IMR-90 (cell line): ENCODE measurements around the gene CRYGN. TPM values are rescaled to one million over a fixed set of nuclear protein-coding genes. Genes with fewer than 3 reads are reported as not detected.

ENCODE experiments used
- ATAC-seq: fragments of 200-7000 bp; cut with Tn5 transposase; 2 replicates; pipeline ENCODE4 v1.9.1; 2020; ENCODE audit warnings: low read depth, mild to moderate bottlenecking, moderate library complexity
- BruUV-seq: library from RNA; stranded (reverse); fragments of 400-500 nt; replicated peaks from 2 replicates; lab custom pipeline; 2021; lab: Mats Ljungman, UMichigan
- CTCF ChIA-PET: fragments of 300-600 bp; formaldehyde crosslinking; extraction: SDS; loops from one replicate; lab custom pipeline; 2021; ENCODE audit warnings: antibody characterized with exemption; lab: Yijun Ruan, JAX
- POLR2A ChIA-PET: fragments of 300-600 bp; sonication (Branson Sonifier 250); formaldehyde crosslinking; loops from one replicate; lab custom pipeline; 2022; ENCODE audit warnings: antibody characterized with exemption; ENCODE audit not compliant: unreplicated experiment; lab: Charles Lee
- DNase-seq: peaks from one replicate; pipeline ENCODE4 v3.0.0; 2013
- H2AFZ ChIP-seq: replicated peaks from 2 replicates; pipeline ENCODE3; 2013; ENCODE audit warnings: low read length, mild to moderate bottlenecking; ENCODE audit not compliant: poor library complexity
- H2AK5ac ChIP-seq: 2 replicates; pipeline ENCODE4 v1.6.1; 2013; ENCODE audit warnings: low read depth, low read length, inconsistent platforms
- H2AK9ac ChIP-seq: replicated peaks from 2 replicates; pipeline ENCODE3; 2013; ENCODE audit warnings: mild to moderate bottlenecking, low read depth, low read length, moderate library complexity; ENCODE audit not compliant: poor library complexity
- H2BK120ac ChIP-seq: 2 replicates; pipeline ENCODE4 v1.6.1; 2013; ENCODE audit warnings: low read depth, low read length, inconsistent platforms
- H2BK15ac ChIP-seq: 3 replicates; pipeline ENCODE4 v1.6.1; 2013; ENCODE audit warnings: low read depth, low read length, inconsistent platforms
- H2BK20ac ChIP-seq: 2 replicates; pipeline ENCODE4 v1.6.1; 2013; ENCODE audit warnings: low read depth, mild to moderate bottlenecking, inconsistent platforms, low read length, moderate library complexity
- H2BK5ac ChIP-seq: 2 replicates; pipeline ENCODE4 v1.6.1; 2013; ENCODE audit warnings: mild to moderate bottlenecking, low read depth, low read length, inconsistent platforms; ENCODE audit not compliant: poor library complexity, severe bottlenecking
- H3K14ac ChIP-seq: replicated peaks from 2 replicates; pipeline ENCODE4 v1.6.1; 2013; ENCODE audit warnings: low read depth, low read length, inconsistent platforms
- H3K18ac ChIP-seq: 2 replicates; pipeline ENCODE4 v1.6.1; 2013; ENCODE audit warnings: low read depth, low read length, control low read depth
- H3K23ac ChIP-seq: 2 replicates; pipeline ENCODE4 v1.6.1; 2013; ENCODE audit warnings: low read depth, low read length, inconsistent platforms
- H3K27ac ChIP-seq: 2 replicates; pipeline ENCODE4 v1.5.1; 2013; ENCODE audit warnings: mild to moderate bottlenecking, control low read depth, low read length; ENCODE audit not compliant: insufficient read depth
- H3K27me3 ChIP-seq: 2 replicates; pipeline ENCODE4 v1.6.1; 2013; ENCODE audit warnings: low read length; ENCODE audit not compliant: control insufficient read depth, insufficient read depth
- H3K36me3 ChIP-seq: 2 replicates; pipeline ENCODE4 v1.6.1; 2013; ENCODE audit warnings: low read length, mixed read lengths; ENCODE audit not compliant: control insufficient read depth, insufficient read depth
- H3K4ac ChIP-seq: 2 replicates; pipeline ENCODE4 v1.6.1; 2013; ENCODE audit warnings: low read depth, low read length, inconsistent platforms
- H3K4me1 ChIP-seq: 2 replicates; pipeline ENCODE4 v1.6.1; 2013; ENCODE audit warnings: low read length, mixed read lengths; ENCODE audit not compliant: control insufficient read depth, insufficient read depth
- H3K4me2 ChIP-seq: 2 replicates; pipeline ENCODE4 v1.6.1; 2013; ENCODE audit warnings: low read depth, mild to moderate bottlenecking, control low read depth, low read length, moderate library complexity
- H3K4me3 ChIP-seq: 2 replicates; pipeline ENCODE4 v1.5.1; 2013; ENCODE audit warnings: low read depth, mild to moderate bottlenecking, control low read depth, low read length, moderate library complexity; ENCODE audit not compliant: insufficient read depth
- H3K56ac ChIP-seq: 2 replicates; pipeline ENCODE4 v1.6.1; 2013; ENCODE audit warnings: low read length, inconsistent platforms; ENCODE audit not compliant: insufficient read depth; ENCODE audit errors: extremely low read depth
- H3K79me1 ChIP-seq, 2 experiments: 2 replicates each; pipeline ENCODE4 v1.6.1; 2013; ENCODE audit warnings: low read length in 2 of 2, inconsistent platforms in 1 of 2, low read depth in 1 of 2
- H3K9ac ChIP-seq: 2 replicates; pipeline ENCODE4 v1.6.1; 2013; ENCODE audit warnings: low read depth, low read length, control low read depth
- H3K9me1 ChIP-seq: 2 replicates; pipeline ENCODE4 v1.6.1; 2013; ENCODE audit warnings: low read length, inconsistent platforms; ENCODE audit not compliant: insufficient read depth
- H3K9me3 ChIP-seq: 2 replicates; pipeline ENCODE4 v1.6.1; 2013; ENCODE audit warnings: low read length; ENCODE audit not compliant: control insufficient read depth, insufficient read depth
- H4K20me1 ChIP-seq: 2 replicates; pipeline ENCODE4 v1.6.1; 2013; ENCODE audit warnings: low read length, inconsistent platforms; ENCODE audit not compliant: insufficient read depth
- H4K5ac ChIP-seq: 2 replicates; pipeline ENCODE4 v1.6.1; 2013; ENCODE audit warnings: mild to moderate bottlenecking, low read depth, low read length, control low read depth
- H4K8ac ChIP-seq, 2 experiments: 2 replicates each; pipeline ENCODE4 v1.6.1; 2013; ENCODE audit warnings: low read depth in 2 of 2, low read length in 2 of 2, control low read depth in 1 of 2, inconsistent platforms in 1 of 2
- H4K91ac ChIP-seq: 2 replicates; pipeline ENCODE4 v1.6.1; 2013; ENCODE audit warnings: low read depth, low read length, inconsistent platforms; ENCODE audit not compliant: insufficient read depth
- BHLHE40 ChIP-seq: fragments of 150-350 bp; IDR thresholded peaks from 2 replicates; pipeline ENCODE4 v1.6.1; 2016; ENCODE audit warnings: mild to moderate bottlenecking, low read depth, low read length
- CHD1 ChIP-seq: IDR thresholded peaks from 2 replicates; pipeline ENCODE4 v1.6.1; 2012; ENCODE audit warnings: low read depth, low read length, improper control_type of control experiment
- CTCF ChIP-seq: conservative IDR thresholded peaks from 2 replicates; pipeline ENCODE4 v1.5.1; 2012; ENCODE audit warnings: mild to moderate bottlenecking, low read depth, low read length, improper control_type of control experiment
- ELK1 ChIP-seq: fragments of 150-350 bp; IDR thresholded peaks from 2 replicates; pipeline ENCODE4 v1.6.1; 2016; ENCODE audit warnings: low read depth, mild to moderate bottlenecking, low read length, moderate library complexity, borderline replicate concordance
- MAFK ChIP-seq: IDR thresholded peaks from 2 replicates; pipeline ENCODE4 v1.6.1; 2012; ENCODE audit warnings: low read depth, low read length, improper control_type of control experiment
- MXI1 ChIP-seq: IDR thresholded peaks from 2 replicates; pipeline ENCODE4 v1.6.1; 2012; ENCODE audit warnings: low read depth, mild to moderate bottlenecking, low read length, moderate library complexity, borderline replicate concordance
- POLR2A ChIP-seq: IDR thresholded peaks from 2 replicates; pipeline ENCODE4 v1.6.1; 2012; ENCODE audit warnings: mild to moderate bottlenecking, low read depth, low read length
- RCOR1 ChIP-seq: IDR thresholded peaks from 2 replicates; pipeline ENCODE4 v1.6.1; 2012; ENCODE audit warnings: mild to moderate bottlenecking, low read length, improper control_type of control experiment; ENCODE audit not compliant: insufficient replicate concordance
- RFX5 ChIP-seq: IDR thresholded peaks from 2 replicates; pipeline ENCODE4 v1.8.0; 2012; ENCODE audit warnings: low read depth, mild to moderate bottlenecking, low read length, moderate library complexity
- SMC3 ChIP-seq: fragments of 150-350 bp; IDR thresholded peaks from 2 replicates; pipeline ENCODE4 v1.6.1; 2016; ENCODE audit warnings: low read depth, mild to moderate bottlenecking, antibody characterized with exemption, low read length, moderate library complexity
- USF2 ChIP-seq: fragments of 150-350 bp; IDR thresholded peaks from 2 replicates; pipeline ENCODE4 v1.6.1; 2017; ENCODE audit warnings: mild to moderate bottlenecking, antibody characterized with exemption, low read length, low read depth
- WGBS, 2 experiments: methylation state at CpG; one replicate each; pipeline versions ENCODE4 v1.1.5 to v1.1.7; 2013; ENCODE audit warnings: missing lambda C conversion rate in 2 of 2; ENCODE audit not compliant: insufficient read length in 1 of 2; ENCODE audit errors: extremely low coverage in 2 of 2; 5-methylcytosine and 5-hydroxymethylcytosine counted together
- dilution Hi-C: fragments of 300-500 bp; cut with HindIII; formaldehyde crosslinking; loops from one replicate; pipeline ENCODE4 v1.14.3; 2018; ENCODE audit warnings: low sequenced_read_pairs; ENCODE audit not compliant: unreplicated experiment
- in situ Hi-C: fragments of 300-500 bp; cut with MboI; formaldehyde crosslinking; loops from 3 replicates; pipeline ENCODE4 v1.14.3; 2019; ENCODE audit warnings: low sequenced_read_pairs, inconsistent platforms, mixed read lengths
- intact Hi-C: fragments of 100-400 bp; cut with micrococcal nuclease; formaldehyde crosslinking; loops from 2 replicates; pipeline ENCODE4 v1.10.0; 2022
- polyA plus RNA-seq, 3 experiments: library from polyadenylated mRNA; depleted of rRNA; stranded (reverse); fragments of >200 nt; gene quantifications; 2 replicates each; pipeline ENCODE4 v1.2.3, GENCODE V29; 2012; ENCODE audit warnings: low replicate concordance in 1 of 3
- total RNA-seq: library from RNA; depleted of rRNA; stranded (reverse); fragments of >200 nt; gene quantifications from 2 replicates; pipeline ENCODE4 v1.2.3, GENCODE V29; 2012

The CRYGN gene
- total and polyA plus RNA-seq, 2 of the 4 experiments (the other 2 are of a cell fraction) = not detected

- H3K27me3 ChIP-seq = peaks cover 35% of the 10 kb centered on the region
- BruUV-seq = no TSS peak
- in situ Hi-C loops = no loop called here
- H2BK20ac ChIP-seq = no peak overlapping the region
- no peaks in the 10 kb centered on the region for H3K36me3 ChIP-seq
- no peak overlapping the region for H3K4ac ChIP-seq
- no peak overlapping the region for H3K27ac ChIP-seq
- no peak overlapping the region; the same call in 1 of the 2 replicates for H3K18ac ChIP-seq
- dilution Hi-C loops = no loop called here
- no peak overlapping the region for H3K23ac ChIP-seq
- H2BK15ac ChIP-seq = no peak overlapping the region
- no peak overlapping the region for H4K8ac ChIP-seq
- no peak overlapping the region for H2AK5ac ChIP-seq
- H3K9me1 ChIP-seq = no peaks in the 10 kb centered on the region
- no peak overlapping the region for H4K5ac ChIP-seq
- no peaks in the 10 kb centered on the region; the same call in 1 of the 2 replicates for H3K4me1 ChIP-seq
- intact Hi-C loops = no loop called here
- TF ChIP-seq MAFK = no peak
- TF ChIP-seq CTCF = no peak
- TF ChIP-seq POLR2A = no peak
- TF ChIP-seq BHLHE40 = no peak
- TF ChIP-seq USF2 = no peak
- TF ChIP-seq RCOR1 = no peak
- no peak for TF ChIP-seq ELK1
- TF ChIP-seq CHD1 = no peak
- no peak for TF ChIP-seq SMC3
- no peak for TF ChIP-seq MXI1
- TF ChIP-seq RFX5 = no peak
- ATAC-seq (no peak; the same call in 1 of the 2 replicates), DNase-seq (no peak)
- H4K20me1 ChIP-seq = no peaks in the 10 kb centered on the region
- CTCF ChIA-PET = no interaction called here
- no peak overlapping the region for H2BK120ac ChIP-seq
- no peak overlapping the region for H3K56ac ChIP-seq
- H3K14ac ChIP-seq = no peak overlapping the region
- H3K4me2 ChIP-seq = no peak overlapping the region
- no peak overlapping the region for H2AK9ac ChIP-seq
- POLR2A ChIA-PET = no interaction called here
- peaks cover 13% of the 10 kb centered on the region for H3K9me3 ChIP-seq
- no peak overlapping the region for H3K4me3 ChIP-seq
- H3K9ac ChIP-seq = no peak overlapping the region
- no peak overlapping the region for H2AFZ ChIP-seq
- H4K91ac ChIP-seq = no peak overlapping the region; the same call in 1 of the 2 replicates
- WGBS, 2 experiments = 80% methylated on average over 3 of the region's 10 CpGs; no CpG with 5 or more reads in 1 of the 2 experiments
- no peaks in the 10 kb centered on the region for H3K79me1 ChIP-seq
- H2BK5ac ChIP-seq = no peak overlapping the region
Observed at GRCh38 chr7:151416112-151416940, 23.6 kb downstream of the CRYGN start.
